K562 (cell line): Measurements from ENCODE around the gene TRAPPC1. TPM values are rescaled to one million over a fixed set of nuclear protein-coding genes. Genes with fewer than 3 reads are reported as not detected.

Experiments used
- BDP1 ChIP-seq: IDR thresholded peaks from 3 replicates; pipeline ENCODE4 v1.6.1; 2011; ENCODE audit not compliant: insufficient read length, insufficient read depth
- BRCA1 ChIP-seq, 2 experiments: fragments of 450-650 bp in 1 of 2; sonication (generic) in 1 of 2; formaldehyde crosslinking in 1 of 2; IDR thresholded peaks; 2 replicates each; pipeline versions ENCODE4 v1.5.0 to v1.6.1; 2017 to 2020; ENCODE audit warnings: mild to moderate bottlenecking in 1 of 2, missing genetic modification reagents in 1 of 2
- DNMT1 ChIP-seq: fragments of 450-650 bp; IDR thresholded peaks from 2 replicates; pipeline ENCODE4 v1.6.1; 2016; ENCODE audit warnings: antibody characterized with exemption, mild to moderate bottlenecking
- GABPB1 ChIP-seq: sonication (generic); formaldehyde crosslinking; IDR thresholded peaks from 2 replicates; pipeline ENCODE4 v1.8.0; 2022; ENCODE audit warnings: mild to moderate bottlenecking, missing genetic modification reagents
- GATAD2A ChIP-seq: fragments of 450-650 bp; IDR thresholded peaks from 2 replicates; pipeline ENCODE4 v1.6.1; 2017
- MXI1 ChIP-seq: IDR thresholded peaks from 2 replicates; pipeline ENCODE4 v1.6.1; 2011; ENCODE audit warnings: low read depth, mild to moderate bottlenecking, improper control_type of control experiment, low read length
- NCOA2 ChIP-seq, 2 experiments: fragments of 450-650 bp; IDR thresholded peaks; 2 replicates each; pipeline ENCODE4 v1.6.1; 2018; ENCODE audit warnings: mild to moderate bottlenecking in 2 of 2, moderate library complexity in 1 of 2; ENCODE audit not compliant: partially characterized antibody in 2 of 2
- PTRF ChIP-seq: fragments of 450-650 bp; IDR thresholded peaks from 2 replicates; pipeline ENCODE4 v1.6.1; 2016; ENCODE audit warnings: mild to moderate bottlenecking, missing genetic modification characterization, missing compliant biosample characterization
- SAP30 ChIP-seq: fragments of 200-600 bp; sonication (generic); IDR thresholded peaks from 2 replicates; pipeline ENCODE4 v1.6.1; 2012; ENCODE audit warnings: borderline replicate concordance, low read depth, mild to moderate bottlenecking, moderate library complexity, low read length, control low read depth, inconsistent platforms; ENCODE audit not compliant: insufficient read depth, poor library complexity, severe bottlenecking
- SMAD3 ChIP-seq: fragments of 450-650 bp; formaldehyde crosslinking; conservative IDR thresholded peaks from 2 replicates; pipeline ENCODE4 v1.4.0; 2020; ENCODE audit warnings: mild to moderate bottlenecking
- TEAD2 ChIP-seq: fragments of 450-650 bp; IDR thresholded peaks from 2 replicates; pipeline ENCODE4 v1.6.1; 2016; ENCODE audit warnings: missing genetic modification characterization, control low read depth, missing compliant biosample characterization
- polyA plus RNA-seq, 8 experiments: library from polyadenylated mRNA; depleted of rRNA in 4 of 8; stranded (reverse) in 5 of 8; unstranded in 3 of 8; fragments of >200 nt; fragmentation: Nextera tagmentation in 2 of 8; fragmentation: Illumina TruSeq in 1 of 8; extraction: Ambion mirVana in 2 of 8; extraction: Trizol in 1 of 8; gene quantifications; 2 replicates each; pipeline versions ENCODE4 v1.2.1 to v1.2.3, GENCODE V29; 2011 to 2014; ENCODE audit warnings: inconsistent platforms in 1 of 8, missing spikeins in 1 of 8
- total RNA-seq, 7 experiments: library from RNA; depleted of rRNA in 6 of 7; stranded (reverse); fragments of >200 nt in 6 of 7; fragmentation: Illumina TruSeq in 2 of 7; extraction: Trizol in 2 of 7; gene quantifications; 2 replicates each; pipeline versions ENCODE4 v1.2.1 to v1.2.3, GENCODE V29; 2011 to 2021; ENCODE audit warnings: low replicate concordance in 1 of 7
- TF ChIP-seq, protein P1 (sequence below), 2 experiments: fragments of 450-650 bp; IDR thresholded peaks; 2 replicates each; pipeline ENCODE4 v1.6.1; 2016; ENCODE audit warnings: mild to moderate bottlenecking in 2 of 2, borderline replicate concordance in 1 of 2, low read depth in 1 of 2, moderate library complexity in 1 of 2
- TF ChIP-seq, protein P2 (sequence below), 2 experiments: fragments of 450-650 bp in 1 of 2; sonication (generic) in 1 of 2; formaldehyde crosslinking; conservative IDR thresholded peaks; 2 replicates each; pipeline versions ENCODE4 v1.4.0 to v1.8.1; 2020 to 2022; ENCODE audit warnings: mild to moderate bottlenecking in 1 of 2, missing genetic modification reagents in 1 of 2
- TF ChIP-seq, protein P3 (sequence below): sonication (generic); formaldehyde crosslinking; IDR thresholded peaks from 2 replicates; pipeline ENCODE4 v1.5.0; 2020; ENCODE audit warnings: missing genetic modification reagents
- TF ChIP-seq, protein P4 (sequence below): fragments of 450-650 bp; formaldehyde crosslinking; IDR thresholded peaks from 2 replicates; pipeline ENCODE4 v1.4.0; 2020; ENCODE audit warnings: mild to moderate bottlenecking, mixed read lengths

Gene TRAPPC1
- total and polyA plus RNA-seq, 9 of the 15 experiments (the other 6 are each of a cell fraction or from before 2014, with no cell fraction given) = 11.7 to 82.8 (median 36.2) TPM

DNA sequence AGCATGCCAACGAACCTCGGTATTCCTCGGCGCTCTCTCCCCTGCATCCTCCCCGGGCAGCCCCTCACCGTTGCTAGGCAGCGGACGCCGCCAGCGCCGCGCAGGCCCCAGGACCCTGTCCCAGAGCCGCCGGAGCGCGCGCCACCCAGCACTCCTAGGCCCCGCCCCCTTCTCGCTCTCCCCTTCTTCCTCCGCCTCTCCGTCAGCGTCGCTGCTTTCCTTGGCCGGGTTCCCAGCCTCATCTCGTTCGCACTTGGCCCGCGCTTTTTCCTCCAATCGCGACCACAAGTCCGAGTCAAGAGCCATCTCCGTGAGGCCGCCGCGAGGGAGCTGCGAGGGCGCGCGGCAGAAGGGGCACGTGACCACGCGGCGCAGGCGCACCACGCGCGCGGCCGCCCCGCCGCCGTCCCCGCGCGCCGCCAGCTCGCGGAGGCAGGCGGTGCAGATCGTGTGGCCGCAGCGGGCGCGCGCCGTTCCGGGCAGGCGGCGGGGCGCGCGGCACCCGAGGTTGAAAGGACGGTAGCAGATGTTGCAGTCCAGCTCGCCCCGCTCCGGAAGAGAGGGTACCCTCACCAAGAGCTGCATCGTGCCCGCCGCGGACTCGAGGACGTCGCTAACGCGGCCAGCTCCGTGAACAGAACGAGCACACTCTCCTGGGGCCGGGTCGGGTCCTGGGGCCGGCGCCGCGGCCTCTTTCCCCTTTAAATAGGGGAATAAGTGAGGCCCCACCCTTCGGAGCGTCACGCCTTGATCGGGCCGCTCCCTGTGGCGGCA, 15.9 kb downstream of the TRAPPC1 start, which contains the start of gene RNF227 (continued):
- TF ChIP-seq, protein P1, sequence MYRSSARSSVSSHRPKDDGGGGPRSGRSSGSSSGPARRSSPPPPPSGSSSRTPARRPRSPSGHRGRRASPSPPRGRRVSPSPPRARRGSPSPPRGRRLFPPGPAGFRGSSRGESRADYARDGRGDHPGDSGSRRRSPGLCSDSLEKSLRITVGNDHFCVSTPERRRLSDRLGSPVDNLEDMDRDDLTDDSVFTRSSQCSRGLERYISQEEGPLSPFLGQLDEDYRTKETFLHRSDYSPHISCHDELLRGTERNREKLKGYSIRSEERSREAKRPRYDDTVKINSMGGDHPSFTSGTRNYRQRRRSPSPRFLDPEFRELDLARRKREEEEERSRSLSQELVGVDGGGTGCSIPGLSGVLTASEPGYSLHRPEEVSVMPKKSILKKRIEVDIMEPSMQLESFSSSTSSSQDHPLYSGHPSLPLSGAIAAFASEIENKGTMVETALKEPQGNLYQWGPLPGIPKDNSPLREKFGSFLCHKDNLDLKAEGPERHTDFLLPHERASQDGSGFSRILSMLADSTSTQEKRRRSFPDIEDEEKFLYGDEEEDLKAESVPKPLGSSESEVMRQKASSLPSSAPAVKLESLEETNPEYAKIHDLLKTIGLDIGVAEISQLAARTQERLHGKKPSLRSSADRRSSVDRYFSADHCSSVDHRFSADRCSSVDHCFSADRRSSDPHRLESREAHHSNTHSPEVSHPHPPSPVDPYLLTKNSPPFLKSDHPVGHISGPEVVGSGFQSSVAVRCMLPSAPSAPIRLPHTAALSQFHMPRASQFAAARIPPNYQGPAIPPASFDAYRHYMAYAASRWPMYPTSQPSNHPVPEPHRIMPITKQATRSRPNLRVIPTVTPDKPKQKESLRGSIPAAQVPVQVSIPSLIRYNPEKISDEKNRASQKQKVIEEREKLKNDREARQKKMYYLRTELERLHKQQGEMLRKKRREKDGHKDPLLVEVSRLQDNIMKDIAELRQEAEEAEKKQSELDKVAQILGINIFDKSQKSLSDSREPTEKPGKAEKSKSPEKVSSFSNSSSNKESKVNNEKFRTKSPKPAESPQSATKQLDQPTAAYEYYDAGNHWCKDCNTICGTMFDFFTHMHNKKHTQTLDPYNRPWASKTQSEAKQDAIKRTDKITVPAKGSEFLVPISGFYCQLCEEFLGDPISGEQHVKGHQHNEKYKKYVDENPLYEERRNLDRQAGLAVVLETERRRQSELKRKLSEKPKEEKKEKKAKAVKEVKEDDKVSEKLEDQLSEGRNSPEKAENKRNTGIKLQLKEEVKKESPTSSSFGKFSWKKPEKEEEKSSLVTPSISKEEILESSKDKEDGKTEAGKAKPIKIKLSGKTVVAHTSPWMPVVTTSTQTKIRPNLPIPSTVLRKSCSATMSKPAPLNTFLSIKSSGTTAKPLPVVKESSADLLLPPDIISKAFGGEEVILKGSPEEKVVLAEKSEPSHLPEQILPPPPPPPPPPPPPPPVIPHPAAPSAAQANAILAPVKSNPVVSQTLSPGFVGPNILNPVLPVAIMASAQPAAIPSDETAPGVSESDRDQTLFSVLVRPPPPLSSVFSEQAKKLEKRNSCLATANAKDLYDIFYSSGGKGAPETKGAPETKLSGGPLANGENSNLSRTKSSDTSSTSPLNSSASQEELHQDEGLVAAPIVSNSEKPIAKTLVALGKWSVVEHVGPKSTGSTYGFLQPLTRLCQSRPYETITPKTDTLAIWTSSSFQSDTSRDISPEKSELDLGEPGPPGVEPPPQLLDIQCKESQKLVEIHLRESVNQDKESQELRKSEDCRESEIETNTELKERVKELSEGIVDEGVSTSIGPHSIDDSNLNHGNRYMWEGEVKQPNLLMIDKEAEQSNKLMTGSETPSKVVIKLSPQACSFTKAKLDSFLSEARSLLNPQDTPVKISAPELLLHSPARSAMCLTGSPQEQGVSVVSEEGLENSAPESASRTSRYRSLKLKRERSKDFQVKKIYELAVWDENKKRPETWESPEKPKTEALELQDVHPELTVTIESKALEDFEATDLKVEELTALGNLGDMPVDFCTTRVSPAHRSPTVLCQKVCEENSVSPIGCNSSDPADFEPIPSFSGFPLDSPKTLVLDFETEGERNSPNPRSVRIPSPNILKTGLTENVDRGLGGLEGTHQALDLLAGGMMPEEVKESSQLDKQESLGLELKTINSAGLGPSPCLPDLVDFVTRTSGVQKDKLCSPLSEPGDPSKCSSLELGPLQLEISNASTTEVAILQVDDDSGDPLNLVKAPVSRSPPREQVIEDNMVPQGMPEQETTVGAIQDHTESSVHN (IDR thresholded peaks at IDR 0.05; ENCODE audit: borderline replicate concordance in 1 of 2, low read depth in 1 of 2) = no peak
- no peak for TF ChIP-seq DNMT1
- TF ChIP-seq BDP1 = no peak
- TF ChIP-seq GABPB1 = peak; percentile 76
- TF ChIP-seq, protein P2, sequence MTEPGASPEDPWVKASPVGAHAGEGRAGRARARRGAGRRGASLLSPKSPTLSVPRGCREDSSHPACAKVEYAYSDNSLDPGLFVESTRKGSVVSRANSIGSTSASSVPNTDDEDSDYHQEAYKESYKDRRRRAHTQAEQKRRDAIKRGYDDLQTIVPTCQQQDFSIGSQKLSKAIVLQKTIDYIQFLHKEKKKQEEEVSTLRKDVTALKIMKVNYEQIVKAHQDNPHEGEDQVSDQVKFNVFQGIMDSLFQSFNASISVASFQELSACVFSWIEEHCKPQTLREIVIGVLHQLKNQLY (CRISPR knock-in tag; conservative IDR thresholded peaks at IDR 0.05) = 0 out of 4 replicates have a peak, but pooled peaks of 1 of the 2 experiments have one; percentile 32
- TF ChIP-seq, protein P3, sequence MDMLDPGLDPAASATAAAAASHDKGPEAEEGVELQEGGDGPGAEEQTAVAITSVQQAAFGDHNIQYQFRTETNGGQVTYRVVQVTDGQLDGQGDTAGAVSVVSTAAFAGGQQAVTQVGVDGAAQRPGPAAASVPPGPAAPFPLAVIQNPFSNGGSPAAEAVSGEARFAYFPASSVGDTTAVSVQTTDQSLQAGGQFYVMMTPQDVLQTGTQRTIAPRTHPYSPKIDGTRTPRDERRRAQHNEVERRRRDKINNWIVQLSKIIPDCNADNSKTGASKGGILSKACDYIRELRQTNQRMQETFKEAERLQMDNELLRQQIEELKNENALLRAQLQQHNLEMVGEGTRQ (CRISPR knock-in tag) = peak; percentile 93
- no peak for TF ChIP-seq NCOA2 (IDR thresholded peaks at IDR 0.05; ENCODE audit: partially characterized antibody in 2 of 2)
- TF ChIP-seq MXI1 = no peak
- TF ChIP-seq PTRF (tag) = no peak
- TF ChIP-seq SMAD3 (CRISPR knock-in tag) = no peak
- no peak for TF ChIP-seq TEAD2 (tag)
- TF ChIP-seq, protein P4, sequence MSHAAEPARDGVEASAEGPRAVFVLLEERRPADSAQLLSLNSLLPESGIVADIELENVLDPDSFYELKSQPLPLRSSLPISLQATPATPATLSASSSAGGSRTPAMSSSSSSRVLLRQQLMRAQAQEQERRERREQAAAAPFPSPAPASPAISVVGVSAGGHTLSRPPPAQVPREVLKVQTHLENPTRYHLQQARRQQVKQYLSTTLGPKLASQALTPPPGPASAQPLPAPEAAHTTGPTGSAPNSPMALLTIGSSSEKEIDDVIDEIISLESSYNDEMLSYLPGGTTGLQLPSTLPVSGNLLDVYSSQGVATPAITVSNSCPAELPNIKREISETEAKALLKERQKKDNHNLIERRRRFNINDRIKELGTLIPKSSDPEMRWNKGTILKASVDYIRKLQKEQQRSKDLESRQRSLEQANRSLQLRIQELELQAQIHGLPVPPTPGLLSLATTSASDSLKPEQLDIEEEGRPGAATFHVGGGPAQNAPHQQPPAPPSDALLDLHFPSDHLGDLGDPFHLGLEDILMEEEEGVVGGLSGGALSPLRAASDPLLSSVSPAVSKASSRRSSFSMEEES = peak; percentile 89
- TF ChIP-seq GATAD2A = no peak
- TF ChIP-seq BRCA1 (IDR thresholded peaks at IDR 0.05) = no peak
- TF ChIP-seq BRCA1 (CRISPR knock-in tag; IDR thresholded peaks at IDR 0.05) = no peak
- TF ChIP-seq SAP30 = peak; percentile 66
